Pancreas (tissue), 10 donors: ENCODE results near the gene DCLK2. TPM values are rescaled to one million over a fixed set of nuclear protein-coding genes. Genes with fewer than 3 reads are reported as not detected.

Experiments used
- ATAC-seq, 4 donors: fragments of 200-7000 bp; cut with Tn5 transposase; one replicate each; pipeline versions ENCODE4 v1.8.0 to v1.9.1; 2020; ENCODE audit warnings: mild to moderate bottlenecking in 4 of 4, moderate library complexity in 4 of 4
- DNase-seq, 6 donors: peaks; one replicate each; pipeline ENCODE4 v3.0.0-alpha.2; 2020
- FAIRE-seq: peaks from 2 replicates; lab custom pipeline; 2012; peaks lifted over from hg19 to GRCh38; lab: Jason Lieb, UNC
- H3K27ac ChIP-seq, 4 donors: fragments of 200-600 bp; sonication (generic); 1 replicate in 3 of 4; 2 replicates in 1 of 4; pipeline versions ENCODE4 v1.5.0 to v1.8.0; 2020
- H3K27me3 ChIP-seq, 4 donors: fragments of 200-600 bp; one replicate each; pipeline ENCODE4 v1.8.0; 2021
- H3K36me3 ChIP-seq, 3 donors: fragments of 200-600 bp; sonication (generic) in 1 of 3; one replicate each; pipeline versions ENCODE4 v1.5.0 to v1.8.0; 2020 to 2021
- H3K4me1 ChIP-seq, 3 donors: fragments of 200-600 bp; one replicate each; pipeline ENCODE4 v1.8.0; 2021
- H3K4me3 ChIP-seq, 4 donors: fragments of 200-600 bp; sonication (generic) in 2 of 4; one replicate each; pipeline versions ENCODE4 v1.5.0 to v1.8.0; 2020 to 2021
- H3K9me3 ChIP-seq, 4 donors: fragments of 200-600 bp; one replicate each; pipeline ENCODE4 v1.8.0; 2021
- WGBS, 2 donors: extraction: QIAGEN DNeasy Blood & Tissue Kit; methylation state at CpG; one replicate each; pipeline ENCODE4 v1.1.7; 2013; 5-methylcytosine and 5-hydroxymethylcytosine counted together
- intact Hi-C, 3 donors: fragments of 100-400 bp; cut with DNase I; formaldehyde crosslinking; loops; one replicate each; pipeline versions ENCODE4 v1.11.1 to v1.14.2; 2022
- polyA plus RNA-seq, 2 donors: library from polyadenylated mRNA; stranded (reverse); fragments of 200-250 nt; gene quantifications; one replicate each; pipeline ENCODE4 v1.2.3, GENCODE V29; 2013
- total RNA-seq, 6 donors: library from RNA; stranded (reverse); fragmentation: NEBNext Ultra II Directional in 4 of 6; extraction: Animal tissue kit (Norgen Biotek cat#: 25700) in 4 of 6; gene quantifications; one replicate each; pipeline versions ENCODE4 v1.2.1 to v1.2.4, GENCODE V29; 2021 to 2023
- TF ChIP-seq, protein P1 (sequence below), 4 donors: fragments of 200-600 bp; sonication (generic) in 3 of 4; IDR thresholded peaks; one replicate each; pipeline versions ENCODE4 v1.5.0 to v1.8.0; 2021; ENCODE audit warnings: antibody characterized with exemption in 4 of 4
- donor health status: healthy with polysubstance abuse.
- donor health status: DM: no; HTN: no; CAD: no; lungs with moderate emphysema.
- donor health status: DM: no; HTN: no; CAD: no.
- donor health status: control.
- donor health status: control.
- donor health status: Bipolar disorder and iron deficiency.
- donor health status: DM: yes; HTN: yes; CAD: no.
- donor health status: DM: no; HTN: no; CAD: no.
- donor health status: DM: no; HTN: no; CAD: no.
- donor health status: DM: yes; HTN: yes; CAD: no.

Gene DCLK2
- total and polyA plus RNA-seq, 8 donors = 1.2 to 3.7 (median 1.8) TPM

DNA sequence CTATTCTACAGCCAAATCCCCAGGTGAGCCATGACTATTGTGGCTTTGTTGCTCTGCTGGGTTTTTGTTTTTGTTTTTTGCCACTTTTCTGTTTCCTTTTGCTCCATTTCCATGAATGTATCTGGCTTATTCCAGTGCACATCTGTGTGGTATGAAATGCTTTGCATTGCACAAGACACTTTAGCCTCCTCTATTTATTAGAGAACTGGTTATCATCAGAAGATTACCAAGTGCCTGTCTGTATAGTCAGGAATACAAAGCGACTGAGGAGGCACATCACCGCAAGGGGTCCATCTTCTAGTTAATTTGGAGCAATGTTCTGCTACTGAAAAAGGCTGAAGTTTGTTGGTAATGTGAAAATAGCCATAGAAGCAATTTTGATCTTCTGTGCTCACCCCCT lies 120.8 kb downstream of the DCLK2 start:
- Histone ChIP-seq H3K27ac (no peak overlapping the region), H3K4me1 (no peaks in the 10 kb centered on the region), H3K4me3 (no peak overlapping the region), H3K36me3 (no peaks in the 10 kb centered on the region), H3K27me3 (no peaks in the 10 kb centered on the region), H3K9me3 (no peaks in the 10 kb centered on the region)
- no peak for FAIRE-seq
- DNase-seq = no peak
- TF ChIP-seq, protein P1, sequence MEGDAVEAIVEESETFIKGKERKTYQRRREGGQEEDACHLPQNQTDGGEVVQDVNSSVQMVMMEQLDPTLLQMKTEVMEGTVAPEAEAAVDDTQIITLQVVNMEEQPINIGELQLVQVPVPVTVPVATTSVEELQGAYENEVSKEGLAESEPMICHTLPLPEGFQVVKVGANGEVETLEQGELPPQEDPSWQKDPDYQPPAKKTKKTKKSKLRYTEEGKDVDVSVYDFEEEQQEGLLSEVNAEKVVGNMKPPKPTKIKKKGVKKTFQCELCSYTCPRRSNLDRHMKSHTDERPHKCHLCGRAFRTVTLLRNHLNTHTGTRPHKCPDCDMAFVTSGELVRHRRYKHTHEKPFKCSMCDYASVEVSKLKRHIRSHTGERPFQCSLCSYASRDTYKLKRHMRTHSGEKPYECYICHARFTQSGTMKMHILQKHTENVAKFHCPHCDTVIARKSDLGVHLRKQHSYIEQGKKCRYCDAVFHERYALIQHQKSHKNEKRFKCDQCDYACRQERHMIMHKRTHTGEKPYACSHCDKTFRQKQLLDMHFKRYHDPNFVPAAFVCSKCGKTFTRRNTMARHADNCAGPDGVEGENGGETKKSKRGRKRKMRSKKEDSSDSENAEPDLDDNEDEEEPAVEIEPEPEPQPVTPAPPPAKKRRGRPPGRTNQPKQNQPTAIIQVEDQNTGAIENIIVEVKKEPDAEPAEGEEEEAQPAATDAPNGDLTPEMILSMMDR (IDR thresholded peaks at IDR 0.05) = no peak
- no peak for ATAC-seq
- intact Hi-C loops = no loop called here
- 96 to 100% methylated on average over 2 of the region's 2 CpGs for WGBS, 2 donors

DNA sequence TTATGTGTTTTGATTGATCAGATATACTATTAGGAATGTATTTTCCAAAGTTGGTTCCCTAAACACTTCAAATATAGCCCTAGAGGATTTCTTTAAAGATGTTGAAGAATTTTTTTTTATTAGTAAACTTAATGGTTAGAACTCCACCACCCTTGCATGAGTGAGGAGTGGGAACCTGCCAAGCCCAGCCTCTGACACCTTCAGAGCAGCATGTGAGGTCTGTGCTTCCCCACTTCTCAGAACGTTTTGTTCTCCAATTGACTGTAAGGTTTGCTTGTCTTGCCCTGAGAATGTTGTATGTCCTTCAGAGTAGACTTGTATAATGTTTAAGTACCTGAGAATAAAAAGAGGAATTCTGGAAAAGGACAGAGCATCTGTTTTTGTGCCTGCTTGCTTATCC lies 126.8 kb downstream of the DCLK2 start:
- ATAC-seq (no peak), FAIRE-seq (no peak), DNase-seq (no peak)
- peaks cover 0 to 7% (median 0%) of the 10 kb centered on the region in 3 donors for H3K4me1 ChIP-seq
- intact Hi-C loops = no loop called here
- no peak overlapping the region for H3K4me3 ChIP-seq
- no peaks in the 10 kb centered on the region for H3K27me3 ChIP-seq
- H3K9me3 ChIP-seq = no peaks in the 10 kb centered on the region
- H3K27ac ChIP-seq = no peak overlapping the region
- WGBS, 2 donors = 71 to 74% methylated on average over 1 of the region's 1 CpG
- no peaks in the 10 kb centered on the region for H3K36me3 ChIP-seq
- TF ChIP-seq, protein P1 (IDR thresholded peaks at IDR 0.05) = no peak

DNA sequence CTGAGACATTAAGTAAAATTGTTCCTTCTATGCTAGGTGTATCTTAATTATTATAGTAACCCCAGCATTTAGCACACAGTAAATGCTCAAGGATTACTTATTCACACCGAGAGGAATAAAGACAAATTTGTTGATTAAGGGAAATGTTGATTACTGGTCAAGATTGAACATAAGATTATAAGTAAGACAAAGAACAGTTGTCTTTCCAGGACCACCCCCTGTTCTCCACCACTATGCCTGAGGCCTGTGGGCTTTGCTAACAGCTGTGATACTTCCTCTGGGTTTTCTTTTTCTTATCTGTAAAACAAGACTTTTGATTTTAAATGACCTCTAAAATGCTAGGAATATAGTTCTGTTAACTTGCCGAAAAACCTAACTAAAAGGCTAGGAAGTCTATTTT lies 128.0 kb downstream of the DCLK2 start:
- FAIRE-seq = no peak
- TF ChIP-seq, protein P1 (IDR thresholded peaks at IDR 0.05) = no peak

DNA sequence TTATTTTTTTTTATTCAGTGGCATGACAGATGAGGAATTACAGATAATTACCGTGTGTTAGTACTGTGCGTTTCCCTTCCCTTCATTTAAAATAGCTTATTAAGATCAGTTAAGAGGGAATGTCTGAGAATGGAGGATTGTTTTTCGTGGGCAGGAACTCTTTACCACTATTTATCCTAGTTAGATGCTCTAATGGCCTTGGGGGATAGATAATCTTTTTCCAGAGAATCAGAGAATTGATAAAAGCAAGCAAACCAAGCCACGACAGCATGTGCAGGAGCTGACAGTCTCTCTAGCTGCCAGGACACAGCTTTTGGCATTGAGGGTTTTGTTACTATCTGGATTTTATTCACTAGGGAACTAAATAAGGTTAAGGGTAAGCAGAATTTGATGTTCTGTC lies 128.7 kb downstream of the DCLK2 start:
- Histone ChIP-seq H3K9me3 (no peaks in the 10 kb centered on the region), H3K4me3 (no peak overlapping the region), H3K27me3 (no peaks in the 10 kb centered on the region), H3K27ac (no peak overlapping the region), H3K36me3 (no peaks in the 10 kb centered on the region), H3K4me1 (peaks cover 7 to 8% (median 8%) of the 10 kb centered on the region in 3 donors)
- DNase-seq (no peak), FAIRE-seq (no peak), ATAC-seq (no peak)
- TF ChIP-seq, protein P1 (IDR thresholded peaks at IDR 0.05) = no peak
- intact Hi-C loops = no loop called here
- 43 to 51% methylated on average over 4 of the region's 4 CpGs for WGBS, 2 donors

More for the DNA sequence above, 128.0 kb downstream of the DCLK2 start:
- intact Hi-C loops = no loop called here
- H3K4me3 ChIP-seq = no peak overlapping the region
- H3K36me3 ChIP-seq = no peaks in the 10 kb centered on the region
- H3K27ac ChIP-seq = no peak overlapping the region
- ATAC-seq = no peak
- no peak for DNase-seq
- H3K9me3 ChIP-seq = no peaks in the 10 kb centered on the region
- 36 to 52% methylated on average over 2 of the region's 2 CpGs for WGBS, 2 donors
- peaks cover 4 to 7% (median 6%) of the 10 kb centered on the region in 3 donors for H3K4me1 ChIP-seq
- no peaks in the 10 kb centered on the region for H3K27me3 ChIP-seq

DNA sequence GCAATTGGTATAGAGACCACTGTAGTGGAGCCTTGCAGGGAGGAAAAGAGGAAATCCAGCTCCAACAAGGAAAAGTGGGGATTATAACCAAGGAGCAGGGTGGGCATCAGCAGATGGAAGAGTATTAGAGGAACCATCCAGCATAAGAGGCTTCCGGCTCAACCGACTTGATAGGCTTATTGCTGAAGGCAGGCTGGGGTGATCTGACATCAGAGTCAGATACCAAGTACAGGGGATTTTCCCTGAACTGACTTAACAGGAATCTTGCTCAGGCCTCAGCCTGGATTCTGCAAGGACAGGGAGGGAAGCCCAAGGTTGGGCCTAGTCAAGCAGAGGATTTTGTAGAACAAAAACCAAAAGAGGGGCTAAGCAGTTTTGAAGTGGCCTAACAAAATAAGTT lies 129.6 kb downstream of the DCLK2 start:
- intact Hi-C loops = no loop called here
- TF ChIP-seq, protein P1 (IDR thresholded peaks at IDR 0.05) = no peak
- Histone ChIP-seq H3K4me3 (no peak overlapping the region), H3K4me1 (peaks cover 8 to 12% (median 11%) of the 10 kb centered on the region in 3 donors), H3K27ac (no peak overlapping the region), H3K36me3 (no peaks in the 10 kb centered on the region), H3K27me3 (no peaks in the 10 kb centered on the region), H3K9me3 (no peaks in the 10 kb centered on the region)
- ATAC-seq = no peak
- no peak for DNase-seq
- 90 to 98% methylated on average over 2 of the region's 2 CpGs for WGBS, 2 donors
- FAIRE-seq = no peak
